NCI-H1694 treated with DMSO at 0.1 percent for 48 hours (cell line): ENCODE measurements around the gene MCHR1.
"Not testable (repeated sequence)": the region's sequence is repeated elsewhere in the genome, so short reads cannot be mapped to it uniquely, and the experiment has no call there.

ENCODE experiments used
- DNase-seq: peaks from one replicate; lab custom pipeline; 2025; lab: John Stamatoyannopoulos, UW

MCHR1 gene

GRCh38 chr22:40655941-40656340 lies 23.3 kb upstream of the MCHR1 start:
- DNase-seq = not testable (repeated sequence)

DNA sequence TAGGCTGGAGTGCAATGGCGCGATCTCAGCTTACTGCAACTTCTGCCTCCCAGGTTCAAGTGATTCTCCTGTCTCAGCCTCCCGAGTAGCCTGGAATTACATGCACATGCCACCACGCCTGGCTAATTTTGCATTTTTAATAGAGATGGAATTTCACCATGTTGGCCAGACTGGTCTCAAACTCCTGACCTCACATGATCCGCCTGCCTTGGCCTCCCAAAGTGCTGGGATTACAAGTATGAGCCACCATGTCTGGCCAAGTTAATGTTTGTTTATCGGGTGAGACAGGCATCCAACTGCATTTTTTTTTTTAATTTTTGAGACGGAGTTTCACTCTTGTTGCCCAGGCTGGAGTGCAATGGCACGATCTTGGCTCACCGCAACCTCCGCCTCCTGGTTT lies 22.6 kb upstream of the MCHR1 start:
- DNase-seq = not testable (repeated sequence)

DNA sequence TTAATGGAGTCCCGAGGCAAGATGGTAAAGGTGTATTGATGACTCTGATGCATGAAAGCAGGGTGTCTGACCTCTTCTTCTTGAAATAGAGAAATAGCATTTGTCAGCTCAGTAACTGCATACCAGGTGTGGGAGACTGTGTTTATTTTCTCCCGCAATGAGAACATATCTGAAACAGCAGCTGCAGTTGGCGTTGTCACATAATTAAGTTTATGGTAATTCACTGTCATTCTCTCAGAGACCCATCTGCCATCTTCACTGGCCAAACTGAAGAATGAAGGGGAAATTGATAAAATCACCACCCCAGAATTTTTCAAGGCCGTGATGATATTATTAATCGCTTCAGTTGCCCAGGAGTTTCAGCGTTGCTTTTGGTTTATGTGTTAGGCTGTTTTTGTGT lies 20.1 kb upstream of the MCHR1 start:
- peak; percentile 83 for DNase-seq

DNA sequence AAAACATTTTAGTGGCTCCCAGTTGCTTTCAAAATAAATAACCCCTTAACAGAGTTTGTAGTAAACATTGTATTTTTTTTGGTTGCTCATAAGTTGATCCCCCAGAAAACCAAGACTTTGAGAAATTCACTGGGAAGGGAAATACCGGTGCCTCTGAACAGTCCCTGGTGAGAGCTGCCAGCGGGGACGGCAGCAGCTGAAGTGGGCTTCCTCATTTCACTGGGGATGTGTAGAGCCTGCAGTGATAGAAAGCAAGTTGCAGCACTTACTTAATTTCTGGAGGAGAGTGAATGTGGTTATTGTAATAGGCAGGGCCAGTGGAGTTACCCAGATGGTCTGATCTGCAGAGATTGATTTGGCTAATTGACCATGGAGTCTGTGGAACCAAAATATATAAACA lies 18.6 kb upstream of the MCHR1 start:
- no peak for DNase-seq

GRCh38 chr22:40661671-40662070 lies 17.6 kb upstream of the MCHR1 start:
- DNase-seq = no peak

GRCh38 chr22:40665312-40665711 lies 14.0 kb upstream of the MCHR1 start:
- DNase-seq = no peak

DNA sequence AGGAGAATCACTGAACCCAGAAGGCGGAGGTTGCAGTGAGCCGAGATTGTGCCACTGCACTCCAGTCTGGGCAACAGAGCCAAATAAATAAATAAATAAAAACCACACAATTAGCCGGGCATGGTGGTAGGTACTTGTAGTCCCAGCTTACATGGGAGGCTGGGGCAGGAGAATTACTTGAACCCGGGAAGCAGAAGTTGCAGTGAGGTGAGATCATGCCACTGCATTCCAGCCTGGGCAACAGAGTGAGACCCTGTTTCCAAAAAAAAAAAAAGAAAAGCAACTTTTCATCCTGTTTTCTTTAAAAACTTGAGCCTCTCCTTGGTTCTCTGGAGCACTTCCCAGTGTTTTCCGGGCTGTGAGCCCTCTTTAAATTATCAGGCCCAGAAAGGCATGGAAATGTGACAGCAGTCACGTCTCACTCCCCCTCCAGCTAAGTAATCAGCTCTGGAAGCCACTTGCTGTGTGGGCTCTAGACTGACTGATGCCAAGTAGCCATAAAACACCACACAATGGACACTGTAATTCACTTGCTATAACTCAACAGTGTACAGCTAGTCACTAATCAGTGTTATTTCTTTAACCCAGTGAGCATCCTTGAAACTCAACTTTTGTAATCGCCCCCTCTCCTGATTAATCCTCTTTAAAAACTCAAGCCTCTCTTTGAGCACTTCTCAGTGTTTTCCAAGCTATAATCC lies 13.0 kb upstream of the MCHR1 start:
- no peak for DNase-seq

DNA sequence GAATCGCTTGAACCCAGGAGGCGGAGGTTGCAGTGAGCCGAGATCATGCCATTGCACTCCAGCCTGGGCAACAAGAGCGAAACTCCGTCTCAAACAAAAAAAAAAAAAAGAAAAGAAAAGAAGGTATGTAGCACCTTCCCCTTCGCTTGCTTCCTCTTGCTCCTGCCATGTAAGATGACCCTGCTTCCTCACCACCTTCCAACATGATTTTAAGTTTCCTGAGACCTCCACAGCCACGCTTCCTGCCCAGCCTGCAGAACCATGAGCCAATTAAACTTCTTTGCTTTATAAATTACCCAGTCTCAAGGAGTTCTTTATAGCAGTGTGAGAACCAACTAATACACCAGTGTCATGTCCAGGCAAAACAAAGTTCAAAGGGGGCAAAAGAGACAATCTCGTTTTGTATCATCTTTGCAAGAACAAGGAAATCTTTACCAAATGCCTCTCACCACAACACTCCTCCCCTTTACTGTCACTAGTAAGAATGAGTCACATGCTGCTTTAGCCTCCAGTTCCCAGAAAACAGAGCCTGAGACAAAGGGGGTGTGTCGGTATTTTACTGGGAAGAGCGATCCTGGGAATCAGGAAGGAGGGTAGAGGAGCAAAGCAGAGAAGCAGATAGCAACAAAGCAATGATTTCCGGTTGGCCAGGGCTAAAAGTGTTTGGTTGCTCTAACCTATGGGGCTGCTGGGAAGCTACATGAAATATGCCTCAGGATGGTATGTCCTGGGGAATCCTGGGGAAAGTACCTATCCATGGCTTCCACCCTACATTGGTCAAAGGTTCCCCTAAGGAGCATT lies 10.5 kb upstream of the MCHR1 start:
- DNase-seq = no peak

- no peak for DNase-seq
Observed at GRCh38 chr22:40670058-40670457, 9.2 kb upstream of the MCHR1 start.

GRCh38 chr22:40671369-40671768 lies 7.9 kb upstream of the MCHR1 start:
- DNase-seq = no peak

DNA sequence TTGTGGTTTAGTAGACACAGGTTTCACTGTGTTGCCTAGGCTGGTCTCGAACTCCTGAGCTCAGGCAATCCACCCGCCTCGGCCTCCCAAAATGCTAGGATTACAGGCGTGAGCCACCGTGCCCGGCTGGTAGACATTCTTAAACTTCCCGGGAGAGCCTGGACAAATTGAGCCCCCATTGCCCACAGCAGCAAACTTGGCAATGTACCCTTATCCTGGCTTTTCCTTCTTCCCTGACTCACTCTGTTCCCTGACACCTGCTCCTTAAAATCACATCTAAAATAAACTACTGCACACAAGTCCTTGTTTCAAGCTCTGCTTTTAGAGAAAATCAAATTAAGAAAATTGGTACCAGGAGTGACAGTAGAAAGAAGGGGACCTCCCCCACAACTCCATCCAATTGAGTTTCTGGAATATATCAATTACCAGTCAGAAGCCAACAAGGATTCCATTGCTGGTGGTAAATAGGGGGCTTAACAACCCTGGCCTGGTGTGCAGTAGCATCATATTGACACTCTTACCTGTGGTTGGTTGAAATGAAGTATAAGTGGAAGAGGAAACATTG lies 7.4 kb upstream of the MCHR1 start:
- DNase-seq = no peak

- no peak for DNase-seq
Observed at GRCh38 chr22:40673017-40673416, 6.3 kb upstream of the MCHR1 start.

GRCh38 chr22:40674274-40674673 lies 5.0 kb upstream of the MCHR1 start:
- DNase-seq = no peak

DNA sequence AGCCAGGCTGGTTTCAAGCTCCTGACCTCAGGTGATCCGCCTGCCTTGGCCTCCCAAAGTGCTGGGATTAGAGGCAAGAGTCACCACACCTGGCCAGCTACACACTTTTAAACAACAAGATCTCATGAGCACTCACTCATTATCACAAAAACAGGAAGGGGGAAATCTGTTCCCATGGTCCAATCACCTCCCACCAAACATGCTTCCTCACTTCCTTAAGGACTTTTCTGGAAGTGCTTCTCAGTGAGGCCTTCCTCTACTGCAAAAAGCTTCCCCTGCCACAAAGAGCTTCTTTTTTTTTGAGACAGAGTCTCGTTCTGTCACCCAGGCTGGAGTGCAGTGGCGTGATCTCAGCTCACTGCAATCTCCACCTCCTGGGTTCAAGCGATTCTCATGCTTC lies 3.1 kb upstream of the MCHR1 start:
- DNase-seq = not testable (repeated sequence)

DNA sequence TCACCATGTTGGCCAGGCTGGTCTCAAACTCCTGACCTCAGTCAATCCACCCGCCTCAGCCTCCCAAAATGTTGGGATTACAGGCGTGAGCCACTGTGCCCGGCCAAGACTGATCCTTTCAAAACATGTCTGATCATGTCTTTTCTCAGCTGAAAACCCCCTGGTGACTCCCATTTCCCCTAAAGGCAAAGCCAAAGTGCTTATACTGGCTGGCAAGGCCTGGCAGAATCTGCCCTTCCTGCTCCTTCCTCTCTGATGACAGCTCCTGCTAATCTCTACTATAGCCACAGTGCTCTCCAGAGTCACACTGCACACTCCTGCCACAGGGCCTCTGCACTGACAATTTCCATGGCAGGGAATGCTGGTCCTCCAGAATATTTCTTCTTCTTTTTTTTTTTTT lies 2.6 kb upstream of the MCHR1 start:
- no peak for DNase-seq

- no peak for DNase-seq
Observed at GRCh38 chr22:40678493-40679248, 613 bp upstream of the MCHR1 start.

GRCh38 chr22:40679964-40680818 lies 907 bp downstream of the MCHR1 start:
- no peak for DNase-seq

DNA sequence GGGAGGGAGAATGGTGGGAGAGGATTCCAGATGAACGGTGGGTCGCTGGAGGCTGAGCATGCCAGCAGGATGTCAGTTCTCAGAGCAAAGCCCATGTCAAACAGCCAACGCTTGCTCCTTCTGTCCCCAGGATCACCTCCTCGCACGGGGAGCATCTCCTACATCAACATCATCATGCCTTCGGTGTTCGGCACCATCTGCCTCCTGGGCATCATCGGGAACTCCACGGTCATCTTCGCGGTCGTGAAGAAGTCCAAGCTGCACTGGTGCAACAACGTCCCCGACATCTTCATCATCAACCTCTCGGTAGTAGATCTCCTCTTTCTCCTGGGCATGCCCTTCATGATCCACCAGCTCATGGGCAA lies 1.5 kb downstream of the MCHR1 start:
- DNase-seq = no peak

DNA sequence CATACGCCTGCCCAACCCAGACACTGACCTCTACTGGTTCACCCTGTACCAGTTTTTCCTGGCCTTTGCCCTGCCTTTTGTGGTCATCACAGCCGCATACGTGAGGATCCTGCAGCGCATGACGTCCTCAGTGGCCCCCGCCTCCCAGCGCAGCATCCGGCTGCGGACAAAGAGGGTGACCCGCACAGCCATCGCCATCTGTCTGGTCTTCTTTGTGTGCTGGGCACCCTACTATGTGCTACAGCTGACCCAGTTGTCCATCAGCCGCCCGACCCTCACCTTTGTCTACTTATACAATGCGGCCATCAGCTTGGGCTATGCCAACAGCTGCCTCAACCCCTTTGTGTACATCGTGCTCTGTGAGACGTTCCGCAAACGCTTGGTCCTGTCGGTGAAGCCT lies 2.2 kb downstream of the MCHR1 start:
- DNase-seq = no peak

- DNase-seq = no peak
Observed at GRCh38 chr22:40684728-40685127, 5.4 kb downstream of the MCHR1 start.

- DNase-seq = no peak
Observed at GRCh38 chr22:40685406-40685805, 6.1 kb downstream of the MCHR1 start.

GRCh38 chr22:40687706-40688105 lies 8.4 kb downstream of the MCHR1 start:
- DNase-seq = no peak
